Stromal cell of bone marrow (primary cell): Measurements from ENCODE around the gene RNF169.

Experiments used
- DNase-seq: peaks from one replicate; pipeline ENCODE4 v3.0.0-alpha.2; 2012; ENCODE audit warnings: low read depth

Gene RNF169

GRCh38 chr11:74871037-74871436 is 122.4 kb downstream of the RNF169 start:
- no peak for DNase-seq

- DNase-seq: no peak
Observed at GRCh38 chr11:74877132-74877531, 128.5 kb downstream of the RNF169 start.
